AG08395 (cell line): ENCODE data around the gene ALG1L2.
A peak's percentile ranks its signal among the peaks of the same experiment; 100 is the strongest.
"Not testable (repeated sequence)": the region's sequence is repeated elsewhere in the genome, so short reads cannot be mapped to it uniquely, and the experiment has no call there.

Experiments used
- DNase-seq: peaks from one replicate; pipeline ENCODE4 v3.0.0; 2012; ENCODE audit warnings: mixed read lengths, low spot score

The ALG1L2 gene

DNA sequence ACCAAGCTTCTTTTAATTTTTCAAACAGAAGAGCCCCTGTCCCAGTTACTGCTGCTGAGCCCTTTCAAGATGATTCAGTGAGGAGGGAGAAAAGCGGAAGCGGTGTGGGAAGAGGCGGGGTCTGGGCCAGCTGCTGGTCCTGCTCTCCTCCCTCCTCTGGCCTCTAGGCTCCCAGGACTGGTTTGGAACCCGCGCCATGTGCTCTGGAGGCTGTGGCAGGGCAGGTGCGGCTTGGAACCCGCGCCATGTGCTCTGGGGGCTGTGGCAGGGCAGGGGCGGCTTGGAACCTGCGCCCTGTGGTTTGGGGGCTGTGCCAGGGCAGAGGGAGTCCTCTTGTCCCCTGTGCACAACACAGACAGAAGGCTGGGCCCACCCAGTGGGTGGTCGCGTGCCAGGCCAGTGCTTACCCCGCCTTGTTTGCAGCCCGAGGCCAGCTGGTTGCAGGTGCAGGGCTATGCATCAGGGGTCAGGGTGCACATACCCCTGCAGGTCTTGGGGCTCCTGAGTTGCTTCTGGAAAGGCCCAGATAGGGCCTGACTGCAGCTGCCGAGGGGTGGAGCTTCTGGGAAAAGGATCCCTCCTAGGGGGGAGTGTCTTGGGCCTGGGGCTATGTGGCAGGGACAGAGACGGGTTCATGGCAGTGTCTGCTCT lies 12.2 kb downstream of the ALG1L2 start:
- no peak for DNase-seq

DNA sequence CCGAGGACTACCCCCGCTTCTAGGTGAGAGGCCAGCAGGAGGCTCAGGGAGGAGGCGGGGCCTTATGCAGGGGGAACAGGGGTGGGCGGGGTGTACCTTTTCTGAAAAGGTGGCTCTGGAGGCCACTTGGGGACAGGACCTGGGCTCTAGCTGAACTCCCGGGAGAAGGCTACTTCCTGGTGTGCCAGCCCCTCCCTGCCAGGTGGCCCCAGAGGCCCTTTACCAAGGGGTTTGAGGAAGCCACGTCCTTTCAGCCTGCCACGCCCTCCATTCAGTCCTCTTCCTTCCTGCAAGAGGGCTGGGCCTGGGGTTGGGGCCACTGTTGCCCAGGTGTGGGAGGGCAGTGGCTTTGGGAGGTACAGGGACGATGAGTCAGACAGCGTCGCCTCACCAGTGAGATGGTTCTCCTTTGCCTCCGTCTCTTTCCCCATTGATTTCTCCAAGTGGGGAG lies 12.9 kb downstream of the ALG1L2 start:
- not testable (repeated sequence) for DNase-seq

DNA sequence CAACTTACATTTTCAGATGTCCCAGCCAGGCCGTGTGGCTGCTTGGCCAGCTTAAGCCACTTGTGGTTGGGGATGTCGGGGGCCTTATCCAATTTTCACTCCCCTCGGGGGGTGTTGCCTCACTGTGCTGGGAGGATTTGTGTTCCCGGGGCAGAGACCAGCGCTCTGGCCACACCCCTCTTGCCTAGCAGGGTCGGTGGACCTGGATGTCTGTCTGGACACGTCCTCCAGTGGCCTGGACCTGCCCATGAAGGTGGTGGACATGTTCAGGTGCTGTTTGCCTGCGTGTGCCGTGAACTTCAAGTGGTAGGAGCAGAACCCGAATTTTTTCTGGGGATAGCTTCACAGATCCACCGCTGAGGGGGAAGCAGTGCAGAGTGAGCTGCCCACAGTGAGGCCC lies 14.2 kb downstream of the ALG1L2 start:
- peak; percentile 11 for DNase-seq

DNA sequence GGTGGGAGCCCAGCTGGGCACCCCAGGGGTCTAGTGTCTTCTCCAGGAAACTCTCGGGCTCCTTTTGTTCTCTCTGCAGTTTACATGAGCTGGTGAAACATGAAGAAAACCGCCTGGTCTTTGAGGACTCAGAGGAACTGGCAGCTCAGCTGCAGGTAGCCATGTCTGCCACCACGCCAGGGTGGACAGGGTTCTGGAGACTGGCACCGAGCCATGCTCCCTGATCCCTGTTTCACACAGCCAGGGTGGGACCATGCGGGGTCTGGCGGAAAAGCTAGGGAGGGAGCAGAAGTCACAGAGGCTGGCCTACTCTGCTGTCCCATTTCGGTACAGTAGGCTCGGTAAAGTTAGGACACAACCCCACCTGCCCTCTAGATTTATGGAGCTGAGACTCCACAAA lies 15.5 kb downstream of the ALG1L2 start:
- DNase-seq = not testable (repeated sequence)

DNA sequence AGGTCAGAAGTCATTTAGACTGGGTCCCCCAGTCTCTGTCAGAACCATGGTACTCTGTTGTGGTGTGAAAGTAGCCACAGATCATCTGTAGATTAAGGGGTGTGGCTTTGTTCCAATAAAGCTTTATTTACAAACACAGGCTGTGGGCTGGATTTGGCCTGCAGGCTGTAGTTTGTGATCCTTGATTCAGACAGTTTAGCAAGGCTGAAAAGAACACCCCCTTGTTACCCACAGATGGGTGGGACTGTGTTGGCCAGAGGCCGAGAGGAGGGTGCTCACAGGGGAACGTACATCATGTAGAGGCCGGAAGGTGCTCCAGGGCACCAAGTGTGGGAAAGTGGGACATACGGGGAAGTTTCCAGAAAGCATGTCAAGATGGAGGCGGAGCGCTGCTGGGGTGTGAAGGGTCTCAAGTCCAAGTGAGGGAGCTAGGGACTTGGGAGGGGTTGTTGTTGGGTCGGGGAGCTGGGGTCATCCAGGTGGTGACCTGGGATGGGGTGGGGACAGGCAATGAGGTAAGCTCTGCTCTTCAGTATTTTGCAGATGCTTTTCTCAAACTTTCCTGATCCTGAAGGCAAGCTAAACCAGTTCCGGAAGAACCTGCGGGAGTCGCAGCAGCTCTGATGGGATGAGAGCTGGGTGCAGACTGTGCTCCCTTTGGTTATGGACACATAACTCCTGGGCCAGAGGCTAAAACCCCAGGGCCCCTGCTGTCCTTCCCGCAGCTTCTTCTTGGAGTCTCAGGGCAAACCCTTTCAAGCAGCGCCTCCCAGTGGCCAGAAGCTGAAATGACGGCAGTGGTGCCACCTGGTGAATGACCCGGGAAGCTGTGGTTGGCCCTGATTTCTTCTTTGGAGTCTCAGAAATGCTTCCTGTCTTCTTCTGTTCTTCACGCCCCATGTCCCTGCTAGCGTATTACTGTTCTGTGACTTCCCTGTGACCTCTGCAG lies 16.3 kb downstream of the ALG1L2 start:
- DNase-seq = not testable (repeated sequence)

DNA sequence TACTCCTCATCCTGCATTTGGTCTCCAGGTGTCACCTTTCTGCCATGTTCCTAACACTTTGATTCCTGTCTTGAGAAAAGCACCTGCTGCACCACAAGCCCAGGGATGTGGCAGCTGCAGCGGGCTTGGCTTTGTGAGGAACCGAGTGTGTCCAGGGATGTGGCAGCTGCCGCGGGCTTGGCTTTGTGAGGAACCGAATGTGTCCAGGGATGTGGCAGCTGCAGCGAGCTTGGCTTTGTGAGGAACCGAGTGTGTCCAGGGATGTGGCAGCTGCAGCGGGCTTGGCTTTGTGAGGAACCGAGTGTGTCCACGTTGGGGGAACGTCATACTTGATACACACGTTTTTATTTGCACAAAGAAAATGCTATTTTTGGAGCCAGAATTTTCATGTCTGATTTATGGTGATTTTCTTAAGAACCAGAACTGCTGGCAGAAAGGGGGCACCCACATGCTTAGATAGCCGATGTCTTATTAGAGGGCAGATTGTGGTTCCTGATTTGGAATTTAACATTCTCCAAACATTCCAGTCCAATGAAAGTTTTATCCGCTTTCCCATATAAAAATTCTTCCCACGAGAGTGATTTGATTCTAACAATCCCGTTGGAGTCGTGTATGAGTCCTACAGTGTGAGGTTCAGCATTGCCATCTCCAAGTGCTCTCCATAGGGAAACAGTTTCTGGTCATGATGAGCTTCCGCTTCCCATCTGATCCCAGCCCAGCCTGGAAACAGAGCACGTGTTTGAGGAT lies 17.2 kb downstream of the ALG1L2 start:
- not testable (repeated sequence) for DNase-seq

DNA sequence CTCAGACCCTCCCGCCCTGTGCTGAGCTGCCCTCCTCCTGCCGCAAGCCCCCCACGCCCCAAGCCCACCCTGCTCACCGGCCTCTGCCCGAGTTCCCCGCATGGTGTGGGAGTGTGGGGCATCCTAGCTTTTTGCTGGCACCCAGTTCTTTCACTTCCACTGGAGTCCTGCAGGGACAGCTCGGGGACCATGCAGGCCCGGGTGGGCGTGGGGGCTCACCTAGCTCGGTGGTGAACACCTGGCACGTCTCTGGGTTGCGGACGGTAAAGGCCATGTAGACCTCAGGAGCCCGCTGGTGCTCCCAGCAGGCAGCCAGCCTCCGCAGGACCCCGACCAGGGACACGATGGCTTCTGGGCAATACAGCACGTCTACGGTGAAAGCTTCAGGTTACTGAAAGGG lies 20.9 kb downstream of the ALG1L2 start:
- not testable (repeated sequence) for DNase-seq

DNA sequence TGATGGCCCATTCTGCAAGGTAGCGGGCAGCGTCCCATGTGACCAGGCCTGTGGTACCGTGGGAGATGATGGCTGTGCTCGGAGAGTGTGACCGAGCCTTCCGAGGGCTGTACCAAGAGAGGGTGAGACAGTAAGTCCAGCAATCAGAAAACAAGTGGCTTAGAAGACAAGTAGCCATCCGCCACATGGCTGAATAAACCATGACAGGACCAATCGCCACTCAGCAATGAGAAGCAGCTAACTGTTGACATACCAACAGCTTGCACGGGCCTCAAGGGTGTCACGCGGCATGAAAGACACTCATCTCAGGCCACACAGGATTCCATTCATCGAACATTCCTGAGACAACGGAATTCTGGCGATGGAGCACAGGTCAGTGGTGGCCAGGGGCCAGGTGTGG lies 22.6 kb downstream of the ALG1L2 start:
- not testable (repeated sequence) for DNase-seq

DNA sequence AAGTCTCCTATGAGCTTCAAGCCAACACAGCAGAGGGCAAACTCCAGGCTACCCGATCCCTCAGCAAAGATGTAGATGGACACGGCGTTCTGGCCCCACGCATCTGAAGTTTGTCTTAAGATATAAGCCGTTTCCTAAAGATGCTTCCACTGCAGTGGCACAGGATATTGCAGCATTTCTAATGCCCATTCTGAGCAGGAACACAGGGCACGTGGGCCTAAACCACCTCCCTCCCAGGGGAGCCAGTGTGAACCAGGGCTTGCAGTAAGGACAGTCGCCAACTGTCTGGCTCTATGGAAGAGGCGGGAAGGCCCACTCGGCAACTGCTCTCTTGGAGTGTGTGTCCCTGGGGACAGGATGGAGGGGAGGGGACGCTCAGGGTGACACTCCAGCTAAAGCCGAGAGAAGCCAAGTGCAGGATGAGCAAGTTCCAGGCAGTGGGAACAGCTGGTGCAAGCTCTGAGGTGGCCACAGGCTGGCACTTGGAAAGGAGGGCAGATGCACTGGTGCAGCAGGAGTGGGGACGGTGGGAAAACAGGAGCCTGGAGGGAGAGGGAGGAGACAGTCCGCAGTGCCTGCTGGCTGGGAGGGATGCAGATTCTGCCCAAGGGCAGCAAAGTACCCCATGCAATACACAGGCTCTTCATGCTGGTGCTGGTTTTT lies 25.8 kb downstream of the ALG1L2 start:
- not testable (repeated sequence) for DNase-seq

DNA sequence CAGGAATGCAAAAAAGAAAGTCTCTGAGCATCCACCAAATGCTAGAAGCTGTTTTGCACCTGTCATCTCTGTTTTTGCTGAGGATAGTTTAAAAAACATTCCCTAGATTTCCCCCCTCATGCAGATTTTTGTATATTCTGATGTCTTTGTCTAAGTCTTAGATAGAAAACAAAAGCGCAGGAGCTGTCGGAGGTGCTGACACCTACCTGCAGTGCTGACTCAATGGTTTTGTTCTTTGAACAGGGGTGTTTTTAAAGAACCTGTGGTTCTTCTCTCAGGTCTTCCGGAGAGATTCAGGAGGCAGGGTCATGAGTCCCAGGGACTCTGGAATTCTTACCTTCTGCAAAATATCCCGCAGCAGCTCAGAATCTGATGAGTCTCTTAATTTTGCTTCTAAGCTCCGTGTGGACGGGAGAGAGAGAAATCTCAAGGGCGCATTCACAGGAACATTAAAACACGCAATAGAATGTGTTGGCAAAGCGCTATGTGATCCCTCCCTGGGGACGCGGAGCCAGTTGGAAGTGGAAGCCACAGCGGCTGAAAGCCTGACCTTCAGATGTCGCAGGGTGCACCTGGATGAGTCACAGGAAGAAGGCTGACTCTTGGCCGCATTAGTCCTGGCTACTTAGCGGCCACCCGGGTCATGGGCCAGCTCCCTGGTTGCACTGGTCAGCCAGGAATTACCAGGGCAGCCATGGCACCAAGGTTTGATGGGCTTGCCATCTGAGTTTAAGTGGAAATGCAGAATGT lies 27.4 kb downstream of the ALG1L2 start:
- not testable (repeated sequence) for DNase-seq

DNA sequence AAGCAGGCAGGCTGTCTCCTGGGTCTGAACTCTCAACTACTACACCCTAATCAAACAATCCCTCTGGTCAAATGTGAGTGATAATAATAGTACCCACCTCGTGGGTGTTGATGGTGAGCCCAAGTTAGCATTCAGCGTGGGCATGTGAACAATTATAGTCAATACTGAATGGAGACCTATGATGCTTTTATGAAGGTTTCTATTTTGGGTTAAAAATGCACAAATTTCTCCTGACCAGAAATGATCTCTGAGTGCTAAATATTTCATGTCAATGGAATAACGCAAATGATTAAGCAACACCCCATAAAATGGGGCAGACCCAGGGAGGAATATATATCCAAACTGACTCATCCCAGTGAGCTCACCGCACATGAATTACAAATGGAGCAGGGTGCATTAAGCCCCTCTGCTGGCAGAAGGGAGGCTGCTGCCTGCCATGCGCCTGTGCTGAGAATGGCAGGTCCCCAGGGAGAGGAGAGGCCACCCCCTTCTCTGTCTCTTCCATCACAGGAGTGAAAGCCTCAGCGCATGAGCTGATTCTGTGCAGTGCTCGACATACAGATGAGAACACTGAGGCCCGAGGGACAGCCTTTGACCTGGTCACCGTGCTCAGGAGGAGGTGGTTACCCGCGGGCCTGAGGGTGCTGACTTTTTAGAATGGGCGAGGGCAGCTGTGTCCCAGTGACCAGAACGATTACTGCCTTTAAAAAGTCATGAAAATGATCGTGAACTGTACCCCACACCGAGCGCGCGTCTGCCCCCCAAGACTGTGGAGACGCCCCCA lies 28.9 kb downstream of the ALG1L2 start:
- DNase-seq = not testable (repeated sequence)

DNA sequence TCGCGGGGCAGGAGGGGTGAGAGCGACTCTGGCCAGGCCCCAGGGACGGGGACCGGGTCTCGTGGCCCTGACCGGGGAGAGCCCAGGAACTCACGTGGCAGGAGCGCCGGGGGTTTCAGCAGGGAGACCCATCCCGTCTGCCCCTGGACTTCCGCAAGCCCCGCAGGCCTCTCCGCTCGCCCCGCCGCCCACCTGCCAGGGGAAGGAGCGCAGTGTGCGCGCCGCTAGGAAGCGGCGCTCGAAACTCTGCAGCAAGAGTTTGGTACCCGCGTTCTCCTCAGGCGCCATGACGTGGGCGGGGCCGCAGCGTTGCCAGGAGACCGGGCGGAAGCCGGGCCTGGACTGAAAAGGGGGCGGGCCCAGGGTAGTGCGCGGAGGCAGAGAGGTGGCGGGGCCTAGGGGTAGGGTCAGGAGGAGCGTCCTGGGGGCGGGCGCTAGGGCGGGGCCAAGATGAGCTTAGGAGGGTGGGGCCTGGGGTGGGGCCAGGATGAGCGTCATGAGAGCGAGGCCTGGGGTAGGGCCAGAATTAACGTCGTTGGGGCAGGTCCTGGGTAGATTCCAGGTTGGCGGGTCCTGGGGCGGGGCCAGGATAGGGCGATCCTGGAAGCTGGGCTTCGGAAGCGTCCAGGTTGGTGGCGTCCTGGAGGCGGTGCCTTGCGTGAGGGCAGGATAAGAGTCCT lies 29.7 kb downstream of the ALG1L2 start:
- DNase-seq = peak; percentile 89

DNA sequence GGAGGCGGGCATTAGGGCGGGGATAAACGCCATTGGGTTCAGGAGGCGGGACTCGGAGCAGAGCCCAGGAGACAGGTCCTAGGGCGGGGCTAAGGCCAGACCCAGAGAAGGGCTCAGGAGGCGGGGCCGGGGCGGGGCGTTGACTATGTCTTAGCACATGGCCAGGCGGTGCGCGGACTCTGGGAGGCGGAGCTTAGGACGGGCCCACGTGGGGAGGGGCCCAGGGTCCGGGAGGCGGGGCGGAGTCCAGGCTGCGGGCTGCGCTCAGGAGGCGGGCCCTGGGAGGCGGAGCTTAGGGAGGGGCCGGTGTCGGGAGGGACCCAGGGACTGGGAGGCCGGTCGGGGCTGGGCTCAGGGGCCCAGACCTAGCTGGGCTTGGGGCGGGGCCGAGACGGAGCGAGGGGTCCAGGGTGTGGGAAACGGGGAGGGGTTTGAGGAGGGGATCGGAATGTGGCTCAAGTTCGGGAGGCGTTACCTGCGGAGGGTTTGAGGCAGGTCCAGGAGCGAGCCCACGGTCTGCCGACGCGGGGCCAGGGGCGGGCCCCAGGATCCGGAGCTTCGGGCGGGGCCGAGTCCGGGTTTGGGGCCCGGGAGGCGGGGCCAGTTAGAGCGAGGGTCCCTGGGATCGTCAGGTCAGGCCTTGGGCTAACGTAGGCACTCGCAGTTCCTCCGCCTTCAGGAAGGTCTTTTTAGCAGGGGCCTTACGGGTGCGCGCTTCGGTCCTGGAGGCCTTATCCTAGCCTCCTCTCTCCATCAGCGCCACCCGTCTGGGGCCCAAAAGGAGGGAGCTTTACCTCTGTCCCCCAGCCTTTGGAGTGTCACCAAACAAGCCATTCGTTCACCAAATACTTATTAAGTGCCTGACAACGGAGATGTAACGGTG lies 30.5 kb downstream of the ALG1L2 start:
- DNase-seq = not testable (repeated sequence)

DNA sequence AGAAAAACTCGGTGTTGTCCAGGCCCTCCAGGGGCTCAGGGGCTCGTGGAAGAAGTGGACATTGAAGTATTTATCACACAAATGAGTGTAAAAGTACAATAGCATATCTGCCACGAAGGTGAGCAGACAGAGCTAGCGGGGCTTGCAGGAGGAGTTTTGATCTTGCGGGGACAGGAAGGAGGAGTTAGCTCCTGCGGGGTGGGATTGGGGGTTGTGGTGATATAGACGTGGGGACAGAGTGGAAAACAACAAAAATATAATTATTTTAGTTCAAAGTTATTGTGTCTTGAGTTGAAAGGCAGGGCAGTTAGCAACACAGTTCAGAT lies 31.1 kb downstream of the ALG1L2 start:
- not testable (repeated sequence) for DNase-seq

DNA sequence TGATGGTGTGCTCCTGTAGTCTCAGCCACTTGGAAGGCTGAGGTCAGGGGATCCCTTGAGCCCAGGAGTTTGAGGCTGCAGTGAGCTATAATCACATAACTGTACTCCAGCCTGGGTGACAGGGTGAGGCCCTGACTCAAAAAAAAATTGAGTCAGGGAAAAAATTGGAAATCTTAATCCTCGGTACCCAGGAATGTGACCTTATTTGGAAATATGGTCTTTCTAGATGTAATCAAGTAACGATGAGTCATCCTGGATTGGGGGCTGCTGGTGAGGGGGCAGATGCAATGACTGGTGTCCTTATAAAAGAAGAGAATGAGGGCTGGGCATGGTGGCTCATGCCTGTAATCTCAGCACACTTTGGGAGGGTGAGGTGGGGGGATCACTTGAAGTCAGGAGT lies 33.8 kb downstream of the ALG1L2 start:
- DNase-seq = not testable (repeated sequence)

DNA sequence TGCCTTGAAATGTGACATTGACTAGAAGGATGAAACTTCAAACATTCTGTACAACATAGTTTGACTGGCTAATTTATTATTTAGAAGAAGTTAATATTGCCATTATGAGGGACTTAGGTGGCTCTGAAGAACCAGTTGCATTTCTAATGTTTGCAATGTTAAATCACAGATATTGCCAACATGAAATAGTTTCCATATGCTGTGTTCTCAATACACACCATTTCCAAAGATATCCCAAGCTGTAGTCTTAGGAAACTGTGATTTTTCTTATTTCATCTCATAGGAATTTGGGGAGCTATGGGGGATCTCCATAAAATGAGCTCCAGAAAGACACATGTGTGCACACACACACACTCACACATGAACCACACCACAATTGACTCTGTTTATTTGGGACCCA lies 36.3 kb downstream of the ALG1L2 start:
- DNase-seq = no peak

DNA sequence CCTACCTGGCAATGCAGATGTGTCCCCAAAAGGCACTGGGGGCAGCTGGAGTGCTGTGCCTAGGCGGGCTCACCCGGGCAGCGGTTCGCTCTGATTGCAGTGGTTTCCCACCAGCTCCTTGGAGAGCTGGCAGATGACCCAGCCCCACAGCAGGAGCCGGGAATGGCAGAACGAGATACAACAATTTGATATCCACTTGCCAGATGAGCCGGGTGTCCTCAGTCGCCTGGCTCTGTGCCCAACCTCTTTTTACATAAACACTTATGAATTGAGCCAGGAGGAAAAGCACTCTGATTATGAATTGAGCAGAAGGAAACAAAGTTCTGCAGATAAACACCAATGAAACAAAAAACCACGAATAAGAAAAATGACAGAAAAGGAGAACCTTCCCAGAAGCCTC lies 38.2 kb downstream of the ALG1L2 start:
- DNase-seq = not testable (repeated sequence)

DNA sequence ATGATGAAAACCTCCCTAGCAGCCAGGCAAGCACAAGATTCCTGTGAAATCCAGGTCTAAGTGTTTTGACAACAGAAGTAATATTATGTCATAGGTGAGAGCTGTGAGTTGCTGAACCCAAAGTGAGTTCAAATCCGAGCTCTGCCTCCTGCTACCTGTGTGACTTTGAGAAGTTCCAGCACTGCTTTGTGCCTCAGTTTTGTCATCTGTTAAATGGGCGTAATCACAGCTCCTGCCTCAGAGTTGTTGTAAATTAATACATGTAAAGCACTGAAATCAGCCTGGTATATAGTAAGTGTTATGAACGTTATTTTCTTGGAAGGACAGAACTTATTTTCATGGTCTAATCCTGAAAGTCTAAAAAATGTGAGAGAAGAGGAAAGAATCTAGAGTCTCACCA lies 38.7 kb downstream of the ALG1L2 start:
- DNase-seq = not testable (repeated sequence)
